NCI-H1417 treated with DMSO at 0.1 percent for 48 hours (cell line): ENCODE data around the gene ZMYND8.
"Not testable (repeated sequence)": the region's sequence is repeated elsewhere in the genome, so short reads cannot be mapped to it uniquely, and the experiment has no call there.

Experiments used
- DNase-seq: peaks from one replicate; lab custom pipeline; 2025; lab: John Stamatoyannopoulos, UW

The ZMYND8 gene

GRCh38 chr20:47245166-47245565 is 111.3 kb downstream of the ZMYND8 start:
- DNase-seq, result not testable (repeated sequence)

- no peak for DNase-seq
Observed at GRCh38 chr20:47244451-47244850, 112.0 kb downstream of the ZMYND8 start.

GRCh38 chr20:47243532-47244305 is 112.8 kb downstream of the ZMYND8 start:
- no peak for DNase-seq

- DNase-seq, result no peak
Observed at GRCh38 chr20:47243003-47243402, 113.5 kb downstream of the ZMYND8 start.

- DNase-seq, result no peak
Observed at GRCh38 chr20:47241345-47241781, 115.1 kb downstream of the ZMYND8 start.

GRCh38 chr20:47240096-47240495 is 116.4 kb downstream of the ZMYND8 start:
- DNase-seq, result not testable (repeated sequence)

- no peak for DNase-seq
Observed at GRCh38 chr20:47239719-47240067, 116.8 kb downstream of the ZMYND8 start.

GRCh38 chr20:47238780-47239718 is 117.5 kb downstream of the ZMYND8 start:
- DNase-seq, result no peak

- no peak for DNase-seq
Observed at GRCh38 chr20:47237715-47238114, 118.8 kb downstream of the ZMYND8 start.

- DNase-seq, result no peak
Observed at GRCh38 chr20:47236639-47236900, 119.9 kb downstream of the ZMYND8 start.

GRCh38 chr20:47235853-47236638 is 120.5 kb downstream of the ZMYND8 start:
- DNase-seq, result no peak

GRCh38 chr20:47235111-47235510 is 121.4 kb downstream of the ZMYND8 start:
- DNase-seq, result no peak

- DNase-seq, result no peak
Observed at GRCh38 chr20:47233333-47234188, 122.9 kb downstream of the ZMYND8 start.

- no peak for DNase-seq
Observed at GRCh38 chr20:47232518-47232917, 124.0 kb downstream of the ZMYND8 start.

- DNase-seq, result no peak
Observed at GRCh38 chr20:47231382-47232039, 125.0 kb downstream of the ZMYND8 start.

- no peak for DNase-seq
Observed at GRCh38 chr20:47230811-47231256, 125.7 kb downstream of the ZMYND8 start.

GRCh38 chr20:47228654-47229053 is 127.8 kb downstream of the ZMYND8 start:
- no peak for DNase-seq

GRCh38 chr20:47227576-47227975 is 128.9 kb downstream of the ZMYND8 start:
- no peak for DNase-seq

GRCh38 chr20:47227119-47227518 is 129.4 kb downstream of the ZMYND8 start:
- DNase-seq, result no peak

GRCh38 chr20:47225458-47225857 is 131.0 kb downstream of the ZMYND8 start:
- DNase-seq, result no peak

GRCh38 chr20:47224857-47225256 is 131.6 kb downstream of the ZMYND8 start:
- no peak for DNase-seq
